HG02973 (cell line): ENCODE results near the gene FBXO31.
"Not testable (repeated sequence)": the region's sequence is repeated elsewhere in the genome, so short reads cannot be mapped to it uniquely, and the experiment has no call there.

ENCODE experiments used
- ATAC-seq: cut with Tn5 transposase; IDR thresholded peaks from one replicate; pipeline ENCODE4 v1.9.1; 2021; ENCODE audit warnings: moderate library complexity; ENCODE audit not compliant: unreplicated experiment

Gene FBXO31

GRCh38 chr16:87411375-87412271 is 28.0 kb upstream of the FBXO31 start:
- ATAC-seq = no peak

- ATAC-seq = no peak
Observed at GRCh38 chr16:87410968-87411367, 27.4 kb upstream of the FBXO31 start.

- ATAC-seq = no peak
Observed at GRCh38 chr16:87410530-87410929, 27.0 kb upstream of the FBXO31 start.

GRCh38 chr16:87409781-87410180 is 26.2 kb upstream of the FBXO31 start:
- ATAC-seq = no peak

GRCh38 chr16:87409153-87409552 is 25.6 kb upstream of the FBXO31 start:
- no peak for ATAC-seq

- ATAC-seq = no peak
Observed at GRCh38 chr16:87407511-87408112, 24.0 kb upstream of the FBXO31 start.

- no peak for ATAC-seq
Observed at GRCh38 chr16:87406495-87407088, 23.0 kb upstream of the FBXO31 start.

GRCh38 chr16:87404764-87405625 is 21.4 kb upstream of the FBXO31 start:
- no peak for ATAC-seq

- no peak for ATAC-seq
Observed at GRCh38 chr16:87395181-87395842, 11.7 kb upstream of the FBXO31 start.

GRCh38 chr16:87393680-87394055 is 10.1 kb upstream of the FBXO31 start:
- no peak for ATAC-seq

- peak; percentile 0 for ATAC-seq
Observed at GRCh38 chr16:87392821-87393679, 9.5 kb upstream of the FBXO31 start.

- ATAC-seq = peak; percentile 58
Observed at GRCh38 chr16:87391950-87392820, 8.6 kb upstream of the FBXO31 start, which contains the start of gene MAP1LC3B. MAP1LC3B (plus strand) TSS chr16:87392336; CDS start chr16:87392428, 92 bp downstream.

GRCh38 chr16:87391324-87391949 is 7.9 kb upstream of the FBXO31 start:
- ATAC-seq = no peak

- ATAC-seq = no peak
Observed at GRCh38 chr16:87390641-87391323, 7.2 kb upstream of the FBXO31 start.

GRCh38 chr16:87389914-87390313 is 6.3 kb upstream of the FBXO31 start:
- not testable (repeated sequence) for ATAC-seq

GRCh38 chr16:87389245-87389644 is 5.7 kb upstream of the FBXO31 start:
- no peak for ATAC-seq

- no peak for ATAC-seq
Observed at GRCh38 chr16:87388818-87389134, 5.2 kb upstream of the FBXO31 start.
